K562 (cell line): ENCODE measurements around the gene TENT4A. TPM values are rescaled to one million over a fixed set of nuclear protein-coding genes. Genes with fewer than 3 reads are reported as not detected.

Experiments used
- ATAC-seq: fragments of 200-7000 bp; cut with Tn5 transposase; 3 replicates; pipeline ENCODE4 v1.9.1; 2020; ENCODE audit warnings: moderate library complexity
- BruUV-seq: library from RNA; stranded (reverse); fragments of 400-500 nt; replicated peaks from 2 replicates; lab custom pipeline; 2021; lab: Mats Ljungman, UMichigan
- CTCF ChIA-PET: fragments of 300-600 bp; formaldehyde crosslinking; extraction: SDS; loops from one replicate; lab custom pipeline; 2021; ENCODE audit warnings: low intra/inter-chr PET ratio; lab: Yijun Ruan, JAX
- POLR2A ChIA-PET: fragments of 300-600, 350-650 bp; sonication (Branson Sonifier 250); formaldehyde crosslinking; extraction: SDS; loops from one replicate; lab custom pipeline; 2021; ENCODE audit warnings: antibody characterized with exemption, inconsistent platforms; lab: Yijun Ruan, JAX
- DNase-seq, 4 experiments: peaks; one replicate each; pipeline versions ENCODE4 v3.0.0 to v3.0.0-alpha.2; 2011 to 2018; ENCODE audit warnings: low spot score in 3 of 4, mixed read lengths in 3 of 4; ENCODE audit errors: extremely low read depth in 1 of 4
- FAIRE-seq: peaks from 2 replicates; lab custom pipeline; 2011; peaks lifted over from hg19 to GRCh38; lab: Jason Lieb, UNC
- H2AFZ ChIP-seq: 2 replicates; pipeline ENCODE4 v1.6.0; 2011; ENCODE audit warnings: low read depth, low read length, control low read depth, inconsistent platforms
- H3K27ac ChIP-seq: fragments of 200-600 bp; 3 replicates; pipeline ENCODE4 v1.8.0; 2011; ENCODE audit warnings: low read depth, mild to moderate bottlenecking, control low read depth, inconsistent platforms, low read length, moderate library complexity, mixed read lengths; ENCODE audit errors: extremely low read depth
- H3K27me3 ChIP-seq, 2 experiments: fragments of 300-600 bp in 1 of 2; 2 replicates in 1 of 2; 3 replicates in 1 of 2; pipeline versions ENCODE4 v1.6.0 to v1.8.0; 2011; ENCODE audit warnings: inconsistent platforms in 2 of 2, low read length in 2 of 2, mild to moderate bottlenecking in 1 of 2, mixed read lengths in 1 of 2, moderate library complexity in 1 of 2; ENCODE audit not compliant: control insufficient read depth in 2 of 2, insufficient read depth in 2 of 2
- H3K36me3 ChIP-seq: fragments of 300-600 bp; 3 replicates; pipeline ENCODE4 v1.8.0; 2011; ENCODE audit warnings: mild to moderate bottlenecking, low read length, inconsistent platforms; ENCODE audit not compliant: control insufficient read depth, insufficient read depth
- H3K4me1 ChIP-seq, 2 experiments: fragments of 200-600 bp in 1 of 2; replicated peaks in 1 of 2; 2 replicates in 1 of 2; 3 replicates in 1 of 2; pipeline versions ENCODE4 v1.5.1 to v1.8.0; 2011; ENCODE audit warnings: inconsistent platforms in 2 of 2, low read length in 2 of 2, mild to moderate bottlenecking in 1 of 2, mixed read lengths in 1 of 2, moderate library complexity in 1 of 2; ENCODE audit not compliant: control insufficient read depth in 2 of 2, insufficient read depth in 2 of 2
- H3K4me2 ChIP-seq: 2 replicates; pipeline ENCODE4 v1.6.1; 2011; ENCODE audit warnings: low read length, control low read depth, inconsistent platforms, mixed read lengths; ENCODE audit not compliant: insufficient read depth
- H3K4me3 ChIP-seq: fragments of 200-600 bp; sonication (generic), shearing (Covaris generic); 2 replicates; pipeline ENCODE4 v1.5.1; 2016; ENCODE audit warnings: control low read depth, inconsistent platforms
- H3K79me2 ChIP-seq: fragments of 200-600 bp; 3 replicates; pipeline ENCODE4 v1.8.0; 2011; ENCODE audit warnings: low read length, inconsistent platforms; ENCODE audit not compliant: control insufficient read depth, insufficient read depth
- H3K9ac ChIP-seq, 2 experiments: 2 replicates each; pipeline versions ENCODE4 v1.6.0 to v1.6.1; 2011; ENCODE audit warnings: low read depth in 2 of 2, low read length in 2 of 2, control low read depth in 1 of 2, inconsistent platforms in 1 of 2, mild to moderate bottlenecking in 1 of 2, mixed read lengths in 1 of 2; ENCODE audit not compliant: insufficient read depth in 1 of 2
- H3K9me1 ChIP-seq: one replicate; pipeline ENCODE4 v1.6.0; 2011; ENCODE audit warnings: inconsistent platforms, mild to moderate bottlenecking, low read length, moderate library complexity; ENCODE audit not compliant: control insufficient read depth, insufficient read depth
- H3K9me3 ChIP-seq: replicated peaks from 2 replicates; pipeline ENCODE4 v1.5.1; 2011; ENCODE audit warnings: low read depth, low read length, inconsistent platforms; ENCODE audit not compliant: control insufficient read depth, insufficient read depth
- H4K20me1 ChIP-seq: replicated peaks from 2 replicates; pipeline ENCODE4 v1.6.1; 2011; ENCODE audit warnings: low read length, inconsistent platforms, mixed read lengths; ENCODE audit not compliant: control insufficient read depth, insufficient read depth
- CBX2 ChIP-seq: fragments of 200-600 bp; sonication (generic); IDR thresholded peaks from one replicate; pipeline ENCODE4 v1.6.1; 2012; ENCODE audit warnings: mild to moderate bottlenecking, low read length, inconsistent platforms; ENCODE audit not compliant: insufficient read depth, poor library complexity, severe bottlenecking
- HNRNPUL1 ChIP-seq: fragments of 200-400 bp; formaldehyde crosslinking; IDR thresholded peaks from 2 replicates; pipeline ENCODE4 v1.6.1; 2017; ENCODE audit warnings: low read length
- ZNF12 ChIP-seq: sonication (generic); formaldehyde crosslinking; IDR thresholded peaks from 2 replicates; pipeline ENCODE4 v1.4.0; 2020; ENCODE audit warnings: mild to moderate bottlenecking, missing genetic modification reagents
- ZNF324 ChIP-seq: fragments of 250-450 bp; sonication (Bioruptor Pico); IDR thresholded peaks from 2 replicates; pipeline ENCODE4 v1.4.0; 2020; ENCODE audit warnings: mild to moderate bottlenecking
- WGBS: fragments of 100-300 bp; shearing (Covaris generic); methylation state at CpG from one replicate; pipeline ENCODE4 v1.1.6; 2016; ENCODE audit warnings: low coverage, mixed read lengths; ENCODE audit not compliant: insufficient coverage; ENCODE audit errors: missing lambda C conversion rate; 5-methylcytosine and 5-hydroxymethylcytosine counted together
- in situ Hi-C: fragments of 300-500 bp; cut with MboI; formaldehyde crosslinking; loops from 4 replicates; pipeline ENCODE4 v1.15.0; 2018; ENCODE audit warnings: inconsistent platforms, mixed read lengths
- intact Hi-C: fragments of 100-400 bp; cut with micrococcal nuclease; formaldehyde crosslinking; loops from 2 replicates; pipeline ENCODE4 v1.14.2; 2022
- polyA plus RNA-seq, 8 experiments: library from polyadenylated mRNA; depleted of rRNA in 4 of 8; stranded (reverse) in 5 of 8; unstranded in 3 of 8; fragments of >200 nt; fragmentation: Nextera tagmentation in 2 of 8; fragmentation: Illumina TruSeq in 1 of 8; extraction: Ambion mirVana in 2 of 8; extraction: Trizol in 1 of 8; gene quantifications; 2 replicates each; pipeline versions ENCODE4 v1.2.1 to v1.2.3, GENCODE V29; 2011 to 2014; ENCODE audit warnings: inconsistent platforms in 1 of 8, missing spikeins in 1 of 8
- total RNA-seq, 7 experiments: library from RNA; depleted of rRNA in 6 of 7; stranded (reverse); fragments of >200 nt in 6 of 7; fragmentation: Illumina TruSeq in 2 of 7; extraction: Trizol in 2 of 7; gene quantifications; 2 replicates each; pipeline versions ENCODE4 v1.2.1 to v1.2.3, GENCODE V29; 2011 to 2021; ENCODE audit warnings: low replicate concordance in 1 of 7
- TF ChIP-seq, protein P1 (sequence below): fragments of 250-450 bp; sonication (Bioruptor Pico); IDR thresholded peaks from 2 replicates; pipeline ENCODE4 v1.5.0; 2020; ENCODE audit warnings: mild to moderate bottlenecking, borderline replicate concordance

TENT4A gene
- total and polyA plus RNA-seq, 9 of the 15 experiments (the other 6 are each of a cell fraction or from before 2014, with no cell fraction given), result 1.3 to 27.3 (median 13.0) TPM

GRCh38 chr5:6746244-6746643 is 33.0 kb downstream of the TENT4A start:
- ATAC-seq (no peak), FAIRE-seq (no peak), DNase-seq (no peak)
- CTCF ChIA-PET, result interaction anchor here (1.7 kb wide), 1 partner anchor 1255 kb away, joined by 8 read pairs; no protein-coding TSS in a partner anchor
- Histone ChIP-seq H4K20me1 (0 out of 2 replicates have a peak, but pooled peaks cover 7% of the 10 kb centered on the region), H3K9me3 (no peaks in the 10 kb centered on the region), H3K36me3 (peaks cover 97% of the 10 kb centered on the region), H3K9me1 (no peaks in the 10 kb centered on the region), H3K27me3 (no peaks in the 10 kb centered on the region), H3K4me3 (no peak overlapping the region), H2AFZ (no peak overlapping the region), H3K4me2 (no peak overlapping the region), H3K4me1 (no peaks in the 10 kb centered on the region), H3K27ac (no peak overlapping the region), H3K79me2 (peaks cover 22% of the 10 kb centered on the region; the same call in 2 of the 3 replicates), H3K9ac (no peak overlapping the region)
- intact Hi-C loops, result loop anchor here (5.0 kb wide), 2 partner anchors 219 to 1254 kb away; no protein-coding TSS in a partner anchor
- TF ChIP-seq, protein P1, sequence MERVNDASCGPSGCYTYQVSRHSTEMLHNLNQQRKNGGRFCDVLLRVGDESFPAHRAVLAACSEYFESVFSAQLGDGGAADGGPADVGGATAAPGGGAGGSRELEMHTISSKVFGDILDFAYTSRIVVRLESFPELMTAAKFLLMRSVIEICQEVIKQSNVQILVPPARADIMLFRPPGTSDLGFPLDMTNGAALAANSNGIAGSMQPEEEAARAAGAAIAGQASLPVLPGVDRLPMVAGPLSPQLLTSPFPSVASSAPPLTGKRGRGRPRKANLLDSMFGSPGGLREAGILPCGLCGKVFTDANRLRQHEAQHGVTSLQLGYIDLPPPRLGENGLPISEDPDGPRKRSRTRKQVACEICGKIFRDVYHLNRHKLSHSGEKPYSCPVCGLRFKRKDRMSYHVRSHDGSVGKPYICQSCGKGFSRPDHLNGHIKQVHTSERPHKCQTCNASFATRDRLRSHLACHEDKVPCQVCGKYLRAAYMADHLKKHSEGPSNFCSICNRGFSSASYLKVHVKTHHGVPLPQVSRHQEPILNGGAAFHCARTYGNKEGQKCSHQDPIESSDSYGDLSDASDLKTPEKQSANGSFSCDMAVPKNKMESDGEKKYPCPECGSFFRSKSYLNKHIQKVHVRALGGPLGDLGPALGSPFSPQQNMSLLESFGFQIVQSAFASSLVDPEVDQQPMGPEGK (CRISPR knock-in tag), result no peak
- TF ChIP-seq HNRNPUL1, result no peak
- no peak for TF ChIP-seq CBX2
- no peak for TF ChIP-seq ZNF324
- no peak for TF ChIP-seq ZNF12
- POLR2A ChIA-PET, result interaction anchor here (1.1 kb wide), 1 partner anchor 113 kb away, joined by 5 read pairs; the partner anchor contains the start of genes NSUN2 and SRD5A1
- 91% methylated on average over 9 of the region's 9 CpGs for WGBS
- in situ Hi-C loops, result loop anchor here (25.0 kb wide), 1 partner anchor 1259 kb away; no protein-coding TSS in a partner anchor
- no TSS peak for BruUV-seq
